Activated CD4-positive, alpha-beta T cell treated with anti-CD3 and anti-CD28 coated beads, Interleukin-2, amount 10 ng/mL, durations not matched to agents 7 days and 5 days (primary cell): ENCODE measurements around the gene MACROH2A1. TPM values are rescaled to one million over a fixed set of nuclear protein-coding genes. Genes with fewer than 3 reads are reported as not detected.

ENCODE experiments used
- CTCF ChIA-PET: fragments of 350-600 bp; sonication (Branson Sonifier 250); formaldehyde crosslinking; loops from one replicate; lab custom pipeline; 2021; ENCODE audit warnings: antibody characterized with exemption; lab: Charles Lee
- POLR2A ChIA-PET: fragments of 350-600 bp; sonication (Branson Sonifier 250); formaldehyde crosslinking; loops from one replicate; lab custom pipeline; 2021; ENCODE audit warnings: antibody characterized with exemption; lab: Charles Lee
- DNase-seq: peaks from one replicate; pipeline ENCODE4 v3.0.0-alpha.2; 2020
- H3K27ac Mint-ChIP-seq: one replicate; pipeline ENCODE4 v1.8.0; 2021; ENCODE audit warnings: mild to moderate bottlenecking, moderate library complexity, mixed read lengths
- H3K27me3 Mint-ChIP-seq: one replicate; pipeline ENCODE4 v1.8.0; 2021; ENCODE audit warnings: mixed read lengths
- H3K36me3 Mint-ChIP-seq: one replicate; pipeline ENCODE4 v1.8.0; 2021; ENCODE audit warnings: low read depth, mixed read lengths
- H3K4me1 Mint-ChIP-seq: one replicate; pipeline ENCODE4 v1.8.0; 2021; ENCODE audit warnings: mixed read lengths
- H3K4me3 Mint-ChIP-seq: one replicate; pipeline ENCODE4 v1.8.0; 2021; ENCODE audit warnings: mild to moderate bottlenecking, moderate library complexity, mixed read lengths
- H3K9me3 Mint-ChIP-seq: one replicate; pipeline ENCODE4 v1.8.0; 2021; ENCODE audit warnings: mixed read lengths
- total RNA-seq, 2 experiments: library from RNA; stranded (reverse); gene quantifications; one replicate each; pipeline ENCODE4 v1.2.3, GENCODE V29; 2021

The MACROH2A1 gene
- total RNA-seq, 2 experiments from 2014 or later = 287 to 297 TPM

DNA sequence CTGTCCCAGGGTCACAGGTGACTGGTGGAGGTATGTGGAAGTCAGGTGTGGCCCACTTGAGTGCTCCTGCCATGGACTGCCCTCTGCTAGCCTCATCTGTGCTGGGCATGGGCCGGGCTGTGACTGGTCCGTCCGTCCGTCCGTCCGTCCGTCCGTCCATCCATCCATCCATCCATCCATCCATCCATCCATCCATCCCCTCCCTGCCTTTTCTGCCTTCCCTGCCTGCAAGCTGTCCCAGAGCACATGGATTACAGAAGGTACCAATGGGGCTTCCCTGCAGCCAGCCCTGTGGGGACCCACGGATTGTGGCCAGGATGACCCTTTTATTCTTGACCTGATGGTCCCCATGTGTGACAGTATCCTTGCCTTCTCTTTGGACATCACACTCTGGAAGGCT, 92.5 kb downstream of the MACROH2A1 start:
- ChIA-PET CTCF (interaction anchor here (0.9 kb wide), 1 partner anchor 14 kb away, joined by 4 read pairs; no protein-coding TSS in a partner anchor), POLR2A (no interaction called here)
- Mint-ChIP-seq H3K9me3 (peaks cover 2% of the 10 kb centered on the region), H3K27ac (no peak overlapping the region), H3K4me1 (peaks cover 51% of the 10 kb centered on the region), H3K27me3 (peaks cover 6% of the 10 kb centered on the region), H3K4me3 (no peak overlapping the region), H3K36me3 (peaks cover 7% of the 10 kb centered on the region)
- DNase-seq = no peak

DNA sequence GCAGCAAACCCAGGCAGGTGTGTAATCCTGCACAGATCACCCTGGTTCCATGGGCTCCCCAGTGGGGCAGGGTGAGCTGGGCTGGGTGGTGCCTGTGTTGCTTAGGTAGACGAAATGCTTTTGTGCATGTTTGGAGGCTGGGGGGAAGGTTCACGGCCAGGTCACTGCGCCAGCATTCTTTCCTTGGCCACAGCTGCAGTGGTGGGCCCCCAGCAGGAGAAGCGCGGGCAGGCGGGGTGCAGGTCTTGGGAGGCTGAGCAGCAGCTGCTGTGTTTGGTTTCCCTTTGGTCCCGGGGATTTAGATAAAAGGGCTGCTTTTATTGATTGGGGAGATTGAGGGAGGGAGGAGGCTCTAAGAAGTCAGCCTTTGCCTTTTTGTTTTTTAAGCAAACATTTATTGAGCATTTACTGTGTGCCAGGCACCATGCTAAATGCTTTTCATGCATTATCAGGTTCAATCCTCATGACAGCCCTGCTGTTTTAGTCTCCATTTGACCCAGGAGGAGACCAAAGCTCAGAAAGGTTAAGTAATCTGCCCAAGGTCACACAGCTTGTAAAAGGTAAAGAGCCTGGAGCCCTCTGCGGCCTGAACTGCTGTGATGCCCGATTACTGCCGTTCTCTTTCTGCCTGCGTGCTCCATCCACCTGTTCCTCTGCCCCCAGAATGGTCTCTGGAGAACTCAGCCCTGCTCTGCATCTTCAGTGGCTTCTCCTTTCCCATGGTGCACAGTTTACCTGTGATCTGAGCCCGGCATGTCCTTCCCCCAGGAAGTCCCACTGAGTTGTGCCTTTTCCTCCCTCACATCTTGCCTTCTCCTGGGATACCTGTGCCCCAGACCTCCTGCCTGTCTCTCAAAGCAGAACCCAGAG, 94.4 kb downstream of the MACROH2A1 start:
- H3K4me1 Mint-ChIP-seq = peaks cover 32% of the 10 kb centered on the region
- POLR2A ChIA-PET = no interaction called here
- peaks cover 3% of the 10 kb centered on the region for H3K36me3 Mint-ChIP-seq
- no peak for DNase-seq
- CTCF ChIA-PET = interaction anchor here (1.0 kb wide), 1 partner anchor 9 kb away, joined by 3 read pairs; no protein-coding TSS in a partner anchor
- peaks cover 20% of the 10 kb centered on the region for H3K27me3 Mint-ChIP-seq
- no peak overlapping the region for H3K4me3 Mint-ChIP-seq
- no peak overlapping the region for H3K27ac Mint-ChIP-seq
- H3K9me3 Mint-ChIP-seq = no peaks in the 10 kb centered on the region

DNA sequence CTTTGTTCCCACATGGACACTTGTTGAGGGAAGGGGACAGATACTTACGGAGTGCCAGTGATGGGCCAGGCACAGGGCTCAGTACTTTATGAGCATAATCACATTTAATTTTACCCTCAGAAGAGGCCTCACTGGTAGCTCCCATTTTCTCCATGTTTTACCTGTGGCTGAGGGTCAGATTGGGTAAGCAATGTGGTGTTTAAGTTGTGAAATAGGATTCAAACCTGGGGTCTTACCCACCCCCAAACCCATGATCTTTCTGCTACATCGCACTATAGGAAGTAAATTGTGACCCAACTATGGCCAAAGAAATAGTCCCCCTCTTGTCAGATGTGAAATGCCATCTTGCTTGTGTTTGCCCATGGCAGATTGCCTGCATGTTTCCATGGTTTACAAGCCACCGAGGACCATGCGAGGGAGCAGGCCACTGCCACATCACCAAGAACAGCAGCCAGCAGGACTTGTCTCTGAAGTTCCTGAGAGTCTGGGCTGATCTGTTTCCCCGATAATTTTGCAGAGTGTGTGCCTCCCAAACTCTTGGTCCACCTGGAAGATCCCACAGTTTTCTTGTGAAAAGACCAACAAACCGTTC, 95.4 kb downstream of the MACROH2A1 start:
- ChIA-PET POLR2A (no interaction called here), CTCF (no interaction called here)
- Mint-ChIP-seq H3K9me3 (no peaks in the 10 kb centered on the region), H3K27ac (no peak overlapping the region), H3K27me3 (peaks cover 21% of the 10 kb centered on the region), H3K36me3 (no peaks in the 10 kb centered on the region), H3K4me1 (peaks cover 23% of the 10 kb centered on the region), H3K4me3 (no peak overlapping the region)
- no peak for DNase-seq

DNA sequence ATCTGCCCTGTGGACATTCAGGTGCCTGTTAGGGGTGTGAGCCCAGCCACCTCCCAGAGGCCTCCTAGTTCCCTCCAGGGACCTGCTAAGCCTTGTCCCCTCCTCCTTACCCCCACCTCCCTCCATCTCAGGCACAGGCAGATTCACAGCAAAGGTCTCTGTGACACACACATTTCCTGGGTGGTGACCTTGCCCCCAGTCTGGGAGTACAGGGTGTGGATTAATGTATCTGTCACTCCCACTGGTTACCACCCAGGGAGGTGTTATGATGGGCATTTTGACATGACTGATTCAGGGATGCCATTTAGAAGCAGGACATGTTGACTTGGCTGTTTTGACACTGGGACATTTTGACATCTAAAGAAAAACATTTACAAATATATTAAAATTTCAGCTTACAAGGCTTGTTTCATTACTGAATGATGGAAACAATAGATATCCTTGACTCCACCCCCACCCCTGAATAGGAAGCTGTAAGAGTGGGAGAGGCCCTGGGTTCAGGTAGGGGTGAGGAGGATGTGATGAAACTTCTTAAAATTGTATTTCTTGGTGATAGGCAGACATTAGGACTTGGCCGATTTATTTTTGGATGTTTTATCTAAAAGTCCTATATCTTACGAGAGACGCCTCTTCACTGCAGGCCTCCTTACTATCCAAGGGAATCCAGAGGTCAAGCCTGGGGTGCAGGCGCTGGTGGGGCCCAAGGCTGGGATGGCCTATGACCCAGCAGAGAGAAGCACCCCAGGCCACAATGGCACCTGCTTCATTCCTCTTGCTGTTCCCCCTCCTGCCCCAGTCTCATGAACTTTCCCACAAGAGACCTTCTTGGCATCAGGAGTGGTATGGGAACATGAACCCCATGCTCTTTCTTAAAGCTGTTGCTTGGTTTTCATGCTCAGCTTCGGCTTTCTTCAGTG, 101.9 kb downstream of the MACROH2A1 start:
- POLR2A ChIA-PET = no interaction called here
- Mint-ChIP-seq H3K9me3 (no peaks in the 10 kb centered on the region), H3K4me3 (no peak overlapping the region), H3K36me3 (no peaks in the 10 kb centered on the region), H3K27me3 (peaks cover 34% of the 10 kb centered on the region), H3K4me1 (no peaks in the 10 kb centered on the region), H3K27ac (no peak overlapping the region)
- CTCF ChIA-PET = no interaction called here
- DNase-seq = no peak

DNA sequence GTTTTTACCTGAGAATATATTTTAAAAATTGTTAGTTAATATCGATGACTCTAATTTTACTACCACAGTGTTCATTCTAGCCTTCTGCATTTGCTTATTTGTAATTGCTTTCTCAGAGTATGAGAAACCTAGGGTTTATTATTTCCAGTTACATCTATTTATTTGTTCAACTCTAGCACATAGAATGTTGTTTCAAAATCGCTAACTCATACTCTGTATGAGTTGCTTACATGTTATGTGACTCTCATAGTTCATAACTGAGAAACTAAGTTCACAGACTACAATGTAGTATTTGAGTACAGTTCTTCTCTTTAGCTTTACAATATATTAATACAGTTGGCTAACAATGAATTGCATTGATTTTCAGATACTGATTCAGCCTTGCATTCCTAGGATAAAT, 103.2 kb downstream of the MACROH2A1 start:
- ChIA-PET POLR2A (no interaction called here), CTCF (no interaction called here)
- no peak overlapping the region for H3K4me3 Mint-ChIP-seq
- no peaks in the 10 kb centered on the region for H3K4me1 Mint-ChIP-seq
- H3K36me3 Mint-ChIP-seq = no peaks in the 10 kb centered on the region
- H3K9me3 Mint-ChIP-seq = no peaks in the 10 kb centered on the region
- H3K27ac Mint-ChIP-seq = no peak overlapping the region
- peaks cover 35% of the 10 kb centered on the region for H3K27me3 Mint-ChIP-seq
- no peak for DNase-seq

DNA sequence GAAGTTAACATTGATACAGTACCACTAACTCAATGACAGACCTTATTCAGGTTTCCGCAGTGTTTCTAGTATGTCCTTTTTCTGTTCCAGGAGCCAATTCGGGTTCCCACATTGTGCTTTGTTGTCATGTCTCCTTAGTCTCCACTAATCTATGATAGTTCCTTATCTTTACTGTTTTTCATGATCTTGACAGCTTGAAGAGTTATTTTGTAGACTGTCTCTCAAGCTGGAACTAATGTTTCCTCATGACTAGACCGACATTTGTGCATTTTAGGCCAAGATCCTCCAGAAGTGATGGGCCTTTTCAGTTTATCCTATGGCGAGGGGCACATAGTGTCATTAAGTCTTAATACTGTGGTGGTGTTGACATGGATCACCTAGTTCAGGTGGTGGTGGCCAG, 104.2 kb downstream of the MACROH2A1 start:
- CTCF ChIA-PET = interaction anchor here (1.0 kb wide), 1 partner anchor 11 kb away, joined by 3 read pairs; no protein-coding TSS in a partner anchor
- Mint-ChIP-seq H3K27me3 (peaks cover 37% of the 10 kb centered on the region), H3K4me1 (no peaks in the 10 kb centered on the region), H3K36me3 (no peaks in the 10 kb centered on the region), H3K9me3 (no peaks in the 10 kb centered on the region), H3K4me3 (no peak overlapping the region), H3K27ac (no peak overlapping the region)
- DNase-seq = no peak
- POLR2A ChIA-PET = no interaction called here

DNA sequence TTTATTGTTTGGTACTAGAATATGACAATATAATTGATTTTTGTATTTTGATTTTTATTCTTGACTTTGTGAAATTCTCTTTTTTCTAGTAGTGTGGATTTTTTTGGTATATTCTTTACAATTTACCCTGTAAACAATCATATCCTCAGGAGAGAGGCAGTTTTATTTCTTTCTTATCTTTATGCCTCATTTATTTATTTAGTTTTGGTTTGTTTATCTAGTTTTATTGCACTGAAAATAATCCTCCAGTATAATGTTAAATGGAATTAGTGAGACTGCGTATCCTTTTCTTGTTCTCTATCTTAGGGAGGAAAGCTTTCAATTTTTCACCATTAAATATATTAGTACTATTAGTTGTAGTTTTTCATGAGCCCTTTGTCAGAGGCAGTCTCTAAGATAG, 109.4 kb downstream of the MACROH2A1 start:
- no peak for DNase-seq
- H3K36me3 Mint-ChIP-seq = no peaks in the 10 kb centered on the region
- H3K4me3 Mint-ChIP-seq = no peak overlapping the region
- H3K27me3 Mint-ChIP-seq = peaks cover 69% of the 10 kb centered on the region
- ChIA-PET POLR2A (no interaction called here), CTCF (no interaction called here)
- no peak overlapping the region for H3K27ac Mint-ChIP-seq
- H3K9me3 Mint-ChIP-seq = no peaks in the 10 kb centered on the region
- H3K4me1 Mint-ChIP-seq = no peaks in the 10 kb centered on the region

DNA sequence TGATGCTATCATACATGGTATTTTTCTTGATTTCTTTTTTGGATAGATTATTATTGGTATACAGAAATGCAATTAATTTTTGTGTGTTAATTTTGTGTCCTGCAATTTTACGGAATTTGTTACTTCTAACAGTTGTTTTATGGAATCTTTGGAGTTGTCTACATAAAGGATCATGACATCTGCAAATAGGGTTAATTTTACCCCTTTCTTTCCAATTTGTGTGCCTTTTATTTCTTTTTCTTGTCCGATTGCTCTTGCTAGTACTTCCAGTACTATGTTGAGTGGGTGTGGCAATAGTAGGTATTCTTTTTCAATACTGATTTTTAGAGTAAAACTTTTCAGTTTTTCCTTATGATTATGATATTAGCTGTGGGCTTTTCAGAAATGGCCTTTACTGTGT, 111.5 kb downstream of the MACROH2A1 start:
- Mint-ChIP-seq H3K4me3 (no peak overlapping the region), H3K36me3 (no peaks in the 10 kb centered on the region), H3K9me3 (no peaks in the 10 kb centered on the region), H3K4me1 (no peaks in the 10 kb centered on the region), H3K27me3 (peaks cover 74% of the 10 kb centered on the region), H3K27ac (no peak overlapping the region)
- DNase-seq = no peak
- ChIA-PET POLR2A (no interaction called here), CTCF (no interaction called here)

Other genes with a start within 250 kb of the MACROH2A1 start
- not detected for gene DCANP1, start 48.1 kb upstream of the MACROH2A1 start, total RNA-seq
- gene TIFAB, start 53.1 kb upstream of the MACROH2A1 start, total RNA-seq = not detected
- gene NEUROG1, start 136.7 kb upstream of the MACROH2A1 start, total RNA-seq = not detected
- not detected for gene CXCL14, start 179.8 kb upstream of the MACROH2A1 start, total RNA-seq